Measurements from ENCODE around the gene CCNY. TPM values are rescaled to one million over a fixed set of nuclear protein-coding genes. Genes with fewer than 3 reads are reported as not detected.

The CCNY gene
- total RNA-seq, 2 experiments from 2014 or later: 37.0 to 55.8 TPM

GRCh38 chr10:35423505-35424306 lies 87.4 kb downstream of the CCNY start:
- Histone ChIP-seq H3K36me3 (ENCODE audit: insufficient read depth, low read length) (no peaks in the 10 kb centered on the region), H3K27ac (ENCODE audit: low read depth, low read length, poor library complexity, severe bottlenecking) (no peak overlapping the region), H3K9me2 (ENCODE audit: insufficient read depth, low read length) (no peaks in the 10 kb centered on the region), H2AFZ (ENCODE audit: low read length) (no peak overlapping the region), H3K79me2 (ENCODE audit: insufficient read depth, low read depth, low read length) (0 out of 2 replicates have a peak, but pooled peaks cover 7% of the 10 kb centered on the region), H3K9me3 (ENCODE audit: low read length) (no peaks in the 10 kb centered on the region), H4K20me1 (ENCODE audit: insufficient read depth, low read length) (peaks cover 3% of the 10 kb centered on the region; the same call in 1 of the 2 replicates), H3K4me2 (ENCODE audit: low read length) (no peak overlapping the region), H3K4me3 (ENCODE audit: low read depth, low read length, poor library complexity, severe bottlenecking) (no peak overlapping the region), H3K4me1 (ENCODE audit: insufficient read depth, low read length, poor library complexity, severe bottlenecking) (no peaks in the 10 kb centered on the region)
- no TSS peak for BruUV-seq (replicated peaks)
- CTCF ChIA-PET (ENCODE audit: unreplicated experiment): no interaction called here
- POLR2A ChIA-PET: interaction anchor here (1.0 kb wide), 1 partner anchor 15 kb away, joined by 6 read pairs; no protein-coding TSS in a partner anchor
- DNase-seq (ENCODE audit: low spot score): no peak
- no peak for TF ChIP-seq CTCF (conservative IDR thresholded peaks at IDR 0.05; ENCODE audit: low read length)
- TF ChIP-seq EZH2phosphoT487 (IDR thresholded peaks at IDR 0.05; ENCODE audit: borderline replicate concordance, low read depth, low read length): no peak
- intact Hi-C loops (cut with micrococcal nuclease; ENCODE audit: unreplicated experiment): no loop called here

GRCh38 chr10:35424680-35425285 lies 88.5 kb downstream of the CCNY start:
- Histone ChIP-seq H3K27ac (ENCODE audit: low read depth, low read length, poor library complexity, severe bottlenecking) (no peak overlapping the region), H3K9me3 (ENCODE audit: low read length) (no peaks in the 10 kb centered on the region), H3K4me1 (ENCODE audit: insufficient read depth, low read length, poor library complexity, severe bottlenecking) (no peaks in the 10 kb centered on the region), H3K79me2 (ENCODE audit: insufficient read depth, low read depth, low read length) (0 out of 2 replicates have a peak, but pooled peaks cover 7% of the 10 kb centered on the region), H2AFZ (ENCODE audit: low read length) (no peak overlapping the region), H3K4me2 (ENCODE audit: low read length) (no peak overlapping the region), H4K20me1 (ENCODE audit: insufficient read depth, low read length) (no peaks in the 10 kb centered on the region; the same call in 1 of the 2 replicates), H3K4me3 (ENCODE audit: low read depth, low read length, poor library complexity, severe bottlenecking) (no peak overlapping the region), H3K9me2 (ENCODE audit: insufficient read depth, low read length) (no peaks in the 10 kb centered on the region), H3K36me3 (ENCODE audit: insufficient read depth, low read length) (no peaks in the 10 kb centered on the region)
- POLR2A ChIA-PET: no interaction called here
- no TSS peak for BruUV-seq (replicated peaks)
- no peak for DNase-seq (ENCODE audit: low spot score)
- no peak for TF ChIP-seq CTCF (conservative IDR thresholded peaks at IDR 0.05; ENCODE audit: low read length)
- no peak for TF ChIP-seq EZH2phosphoT487 (IDR thresholded peaks at IDR 0.05; ENCODE audit: borderline replicate concordance, low read depth, low read length)
- intact Hi-C loops (cut with micrococcal nuclease; ENCODE audit: unreplicated experiment): no loop called here
- CTCF ChIA-PET (ENCODE audit: unreplicated experiment): no interaction called here

- Histone ChIP-seq H4K20me1 (ENCODE audit: insufficient read depth, low read length) (no peaks in the 10 kb centered on the region; the same call in 1 of the 2 replicates), H3K4me1 (ENCODE audit: insufficient read depth, low read length, poor library complexity, severe bottlenecking) (no peaks in the 10 kb centered on the region), H3K9me2 (ENCODE audit: insufficient read depth, low read length) (no peaks in the 10 kb centered on the region), H3K36me3 (ENCODE audit: insufficient read depth, low read length) (no peaks in the 10 kb centered on the region), H3K4me3 (ENCODE audit: low read depth, low read length, poor library complexity, severe bottlenecking) (no peak overlapping the region), H3K27ac (ENCODE audit: low read depth, low read length, poor library complexity, severe bottlenecking) (no peak overlapping the region), H3K79me2 (ENCODE audit: insufficient read depth, low read depth, low read length) (0 out of 2 replicates have a peak, but pooled peaks cover 2% of the 10 kb centered on the region), H3K9me3 (ENCODE audit: low read length) (no peaks in the 10 kb centered on the region), H2AFZ (ENCODE audit: low read length) (no peak overlapping the region), H3K4me2 (ENCODE audit: low read length) (no peak overlapping the region)
- CTCF ChIA-PET (ENCODE audit: unreplicated experiment): no interaction called here
- TF ChIP-seq CTCF (conservative IDR thresholded peaks at IDR 0.05; ENCODE audit: low read length): no peak
- no peak for TF ChIP-seq EZH2phosphoT487 (IDR thresholded peaks at IDR 0.05; ENCODE audit: borderline replicate concordance, low read depth, low read length)
- DNase-seq (ENCODE audit: low spot score): no peak
- POLR2A ChIA-PET: no interaction called here
- no TSS peak for BruUV-seq (replicated peaks)
- intact Hi-C loops (cut with micrococcal nuclease; ENCODE audit: unreplicated experiment): no loop called here
Measured at GRCh38 chr10:35425595-35425994, 89.3 kb downstream of the CCNY start.

Measured in OCI-LY7 (cell line).